HG02798 (cell line): ENCODE results near the gene CIITA.

Experiments
- ATAC-seq: cut with Tn5 transposase; IDR thresholded peaks from one replicate; pipeline ENCODE4 v1.9.1; 2021; ENCODE audit warnings: mild to moderate bottlenecking; ENCODE audit not compliant: unreplicated experiment, poor library complexity

CIITA gene

DNA sequence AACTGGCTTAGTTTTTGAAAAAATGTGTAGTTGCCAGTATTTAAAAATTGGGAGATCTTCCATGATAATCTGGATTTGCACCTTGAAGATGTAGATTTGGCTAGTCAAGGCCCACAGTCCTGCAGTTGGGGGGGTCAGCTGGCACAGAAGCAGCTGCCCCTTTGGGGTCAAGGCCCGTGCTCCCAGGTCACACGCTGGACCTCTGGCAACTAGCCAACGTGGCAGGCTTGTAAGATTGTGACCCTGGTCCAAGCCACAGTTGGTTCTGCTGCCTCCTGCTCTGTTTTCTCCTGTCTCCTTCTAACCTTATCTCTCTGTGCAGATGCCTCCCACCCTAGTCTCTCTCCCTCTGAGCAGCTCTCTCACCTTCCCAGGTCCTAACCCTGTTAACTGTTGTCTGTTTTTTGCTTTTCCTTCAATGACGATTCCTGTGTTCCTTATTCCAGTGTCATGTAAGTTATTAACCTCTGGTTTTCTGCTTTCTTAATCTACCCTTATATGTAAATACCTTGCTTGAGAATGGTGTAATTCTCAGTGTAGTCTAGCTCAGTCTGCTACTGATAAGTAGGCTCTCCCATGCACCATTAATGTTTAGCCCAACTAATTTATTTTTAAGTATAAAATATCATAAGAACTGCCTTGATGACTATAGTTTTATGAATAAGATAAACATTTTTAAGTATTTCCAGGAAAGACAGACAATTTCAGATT lies 95.3 kb downstream of the CIITA start:
- no peak for ATAC-seq

DNA sequence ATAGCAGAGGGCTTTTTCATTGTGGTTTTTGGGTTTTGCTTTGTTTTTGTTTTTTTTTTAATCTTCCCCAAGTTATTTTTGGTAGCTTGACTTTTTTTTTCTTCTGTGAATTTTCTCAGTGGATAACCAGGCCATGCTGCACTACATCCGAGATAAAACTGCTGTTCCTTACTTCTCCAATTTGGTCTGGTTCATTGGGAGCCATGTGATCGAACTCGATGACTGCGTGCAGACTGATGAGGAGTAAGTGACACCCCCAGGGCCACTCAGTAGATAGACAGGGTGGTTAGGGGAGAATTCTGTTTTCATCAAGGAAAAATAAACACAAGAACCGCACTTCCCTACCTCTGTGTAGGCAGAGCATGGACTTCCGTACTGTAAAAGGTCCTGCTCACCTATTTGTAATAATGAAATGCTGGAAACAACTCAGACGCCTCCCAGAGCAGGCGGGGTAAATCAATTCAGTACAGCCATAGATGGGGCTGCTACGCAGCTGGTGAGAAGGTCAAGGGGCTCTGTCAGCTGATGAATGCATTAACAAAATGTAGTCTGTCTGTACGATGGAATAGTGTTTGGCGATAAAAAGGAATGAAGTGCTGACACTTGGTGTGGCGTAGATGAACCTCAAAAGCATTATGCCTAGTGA lies 95.9 kb downstream of the CIITA start:
- no peak for ATAC-seq

DNA sequence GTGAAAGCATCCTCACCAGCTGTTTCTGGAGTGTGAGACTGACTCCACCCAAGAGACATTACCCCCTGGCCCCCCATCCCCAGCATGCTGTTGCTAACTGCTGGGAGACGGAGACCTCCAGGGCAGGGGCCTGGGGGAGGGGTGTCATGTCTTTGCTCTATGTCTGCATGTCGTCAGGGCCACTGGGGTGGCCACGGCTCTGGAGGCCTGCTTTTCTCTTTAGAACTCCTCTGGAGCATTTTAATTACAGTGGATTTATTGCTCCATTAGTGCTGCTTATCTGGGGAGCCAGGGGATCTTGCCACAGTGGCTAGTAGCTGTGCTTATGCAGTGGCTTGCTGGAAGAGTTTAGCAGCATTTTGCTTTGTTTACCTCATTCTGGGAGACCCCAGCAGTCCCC lies 99.6 kb downstream of the CIITA start:
- no peak for ATAC-seq

DNA sequence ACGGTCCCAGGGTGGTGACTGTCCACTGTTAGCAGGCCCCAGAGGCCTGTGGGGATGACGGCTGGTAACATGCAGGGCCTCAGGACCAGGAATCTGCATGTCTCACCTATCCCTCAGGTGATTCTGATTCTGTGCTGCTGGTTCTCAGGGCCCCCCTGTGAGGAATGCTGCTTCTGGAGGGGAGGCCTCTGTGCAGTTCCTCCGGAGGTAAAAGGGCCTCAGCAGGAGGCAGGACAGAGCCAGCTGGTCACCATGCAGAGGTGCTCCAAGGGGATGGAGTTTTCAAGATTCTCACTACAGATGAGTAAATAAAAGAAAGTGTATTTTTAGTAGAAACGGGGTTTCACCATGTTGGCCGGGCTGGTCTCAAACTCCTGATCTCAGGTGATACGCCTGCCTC lies 101.1 kb downstream of the CIITA start:
- no peak for ATAC-seq

DNA sequence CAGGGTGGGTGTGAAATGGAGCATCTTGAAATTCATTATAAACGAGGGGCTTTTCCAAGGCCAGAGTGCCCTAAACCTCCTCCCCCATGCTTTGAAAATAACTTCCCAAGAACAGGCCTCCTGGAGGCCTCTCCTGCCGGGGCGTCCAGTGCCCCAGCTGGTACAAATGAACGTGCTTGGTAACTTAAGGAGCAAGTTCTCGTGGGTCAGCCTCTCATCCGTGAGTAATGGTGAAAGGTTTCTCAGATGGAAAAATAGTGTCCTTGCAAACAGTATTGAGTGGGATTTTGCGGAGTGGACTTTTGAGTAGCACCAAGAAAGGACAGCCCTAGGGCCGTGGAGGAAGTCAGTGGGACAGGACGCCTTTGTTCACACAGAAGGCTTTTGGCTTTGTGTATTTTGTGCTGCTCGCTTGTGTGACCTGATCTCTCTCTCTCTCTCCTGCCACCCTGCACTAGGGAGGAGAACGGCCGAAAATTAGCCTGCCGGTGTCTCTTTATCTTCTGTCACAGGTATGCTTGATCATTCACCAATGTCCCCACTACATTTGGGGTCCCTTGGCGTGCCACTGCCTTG lies 102.0 kb downstream of the CIITA start:
- ATAC-seq: no peak

DNA sequence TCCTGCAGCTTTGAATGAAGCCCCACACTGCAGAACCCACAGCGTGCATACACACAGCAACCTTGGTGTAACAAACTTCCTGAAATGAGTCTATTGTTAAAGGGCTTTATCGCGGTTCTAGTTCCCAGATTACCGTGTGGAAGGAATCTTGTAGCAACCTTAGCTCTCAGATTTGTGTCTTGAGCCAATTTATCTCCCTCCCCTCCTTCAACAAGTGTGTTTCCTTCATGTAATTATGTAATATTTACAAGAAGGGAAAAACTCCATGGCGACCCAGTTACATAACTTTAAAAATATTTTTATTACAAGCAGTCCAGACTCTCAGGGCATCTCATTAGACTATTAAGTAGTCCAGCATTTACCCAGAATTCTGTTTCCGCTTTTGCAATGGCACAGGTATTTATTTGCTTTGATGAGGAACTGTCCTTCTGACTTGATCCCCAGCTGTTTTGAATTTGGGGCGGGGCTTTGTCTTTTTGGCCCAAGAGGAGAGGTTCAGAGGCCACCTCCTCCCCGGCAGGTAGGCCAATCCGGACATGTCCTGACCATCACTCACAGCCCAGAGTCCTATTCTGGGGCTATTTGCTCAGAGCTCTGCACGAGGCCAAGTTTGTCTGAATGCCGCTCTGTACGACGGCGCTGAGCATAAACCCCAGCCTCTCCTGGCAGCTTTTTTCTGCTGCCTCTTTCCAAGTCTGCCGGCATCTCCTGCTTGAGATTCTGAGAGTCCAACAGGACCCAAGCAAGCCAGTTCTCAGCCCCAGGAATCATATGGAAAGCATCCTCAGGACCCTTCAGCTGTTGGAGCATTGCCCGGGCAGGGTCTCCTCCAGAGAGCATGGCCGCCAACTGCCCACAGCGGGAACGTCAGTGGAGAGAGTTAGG lies 103.0 kb downstream of the CIITA start:
- ATAC-seq: no peak

DNA sequence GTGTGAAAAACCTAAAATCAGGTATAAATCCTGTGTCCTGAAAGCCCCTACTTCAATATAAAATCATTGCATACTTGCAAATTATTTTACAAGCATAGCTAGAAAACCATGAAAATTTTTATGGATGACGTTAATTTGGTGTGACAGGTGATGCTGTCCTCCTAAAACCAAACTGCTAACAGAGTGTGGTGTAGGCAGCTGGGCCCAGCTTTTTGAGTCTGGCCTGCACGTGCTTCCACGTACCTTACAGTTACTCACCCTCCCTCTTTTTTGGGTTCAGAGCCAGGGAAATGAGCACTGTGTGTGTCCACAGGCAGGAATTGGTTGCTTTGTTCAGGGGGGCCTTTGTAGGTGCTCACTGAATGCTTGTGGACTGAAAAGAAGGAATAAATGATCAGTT lies 103.8 kb downstream of the CIITA start:
- ATAC-seq: no peak

DNA sequence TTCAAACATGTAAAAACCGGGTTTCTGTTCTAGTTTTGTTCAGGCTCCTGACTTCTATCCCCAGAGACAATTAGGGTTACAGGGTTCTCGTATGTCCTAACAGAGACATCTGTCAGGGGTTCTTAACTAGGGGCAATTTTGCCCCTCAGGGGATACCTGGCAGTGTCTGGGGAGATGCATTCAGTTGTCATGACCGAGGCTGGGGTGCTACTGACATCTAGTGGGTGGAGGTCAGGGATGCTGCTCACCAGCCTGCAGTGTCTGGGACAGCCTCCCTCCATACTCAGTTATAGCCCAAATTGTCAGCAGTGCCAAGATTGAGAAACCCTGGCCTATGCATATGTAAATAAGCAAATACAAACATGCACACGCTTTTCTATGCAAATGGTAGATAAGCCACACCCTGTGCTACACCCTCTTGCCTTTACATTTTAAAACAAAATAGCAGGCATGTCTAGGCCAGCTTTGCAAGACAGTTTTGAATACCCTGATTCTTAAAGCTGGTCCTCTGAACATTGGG lies 104.8 kb downstream of the CIITA start:
- ATAC-seq: peak; percentile 82

DNA sequence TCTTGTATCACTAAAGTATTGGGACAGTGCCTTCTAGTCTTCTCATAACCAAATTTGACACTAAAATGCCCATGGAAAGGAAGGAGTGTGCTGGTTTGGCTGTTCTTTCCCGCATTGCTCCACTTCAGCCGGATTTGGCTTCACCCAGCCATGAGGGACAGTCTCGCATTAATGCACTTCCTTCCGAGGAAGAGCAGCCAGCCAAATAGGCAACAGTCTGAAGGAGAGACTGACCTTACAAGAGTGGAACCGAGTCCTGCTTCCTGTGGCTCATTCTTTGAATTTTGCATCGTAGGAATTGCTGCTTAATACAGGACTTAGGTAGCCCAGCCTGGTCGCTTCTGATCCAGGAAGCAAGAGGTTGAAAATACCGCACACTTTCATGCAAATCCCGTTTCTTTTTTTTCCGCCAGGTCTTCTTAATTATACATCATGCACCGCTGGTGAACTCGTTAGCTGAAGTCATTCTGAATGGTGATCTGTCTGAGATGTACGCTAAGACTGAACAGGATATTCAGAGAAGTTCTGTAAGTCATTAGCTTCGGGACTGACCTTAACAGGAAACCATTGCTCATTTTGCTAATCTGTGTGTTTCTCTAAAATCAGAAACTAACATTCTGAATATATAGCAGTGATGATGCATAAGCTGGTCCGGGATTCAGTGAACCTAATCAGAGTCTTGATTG lies 105.6 kb downstream of the CIITA start:
- peak; percentile 32 for ATAC-seq

DNA sequence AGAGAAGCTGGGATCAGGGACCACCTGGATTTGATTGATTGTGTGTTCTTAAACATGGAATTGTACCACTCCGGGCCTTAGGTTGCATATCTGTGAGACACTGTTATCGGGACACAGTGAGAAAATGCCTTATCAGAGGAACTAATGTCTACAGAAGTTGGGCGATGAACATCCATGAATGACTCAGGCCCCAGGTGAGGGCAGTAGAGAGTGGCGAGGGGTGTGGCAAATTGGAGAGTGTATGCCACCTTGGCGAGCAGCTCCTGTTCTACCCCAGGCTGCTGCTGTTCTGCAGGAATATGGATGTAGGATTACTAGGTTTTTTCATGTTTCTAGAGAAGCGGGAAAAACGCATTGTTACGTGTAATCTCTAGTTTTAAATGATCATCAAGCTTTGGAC lies 106.2 kb downstream of the CIITA start:
- no peak for ATAC-seq

DNA sequence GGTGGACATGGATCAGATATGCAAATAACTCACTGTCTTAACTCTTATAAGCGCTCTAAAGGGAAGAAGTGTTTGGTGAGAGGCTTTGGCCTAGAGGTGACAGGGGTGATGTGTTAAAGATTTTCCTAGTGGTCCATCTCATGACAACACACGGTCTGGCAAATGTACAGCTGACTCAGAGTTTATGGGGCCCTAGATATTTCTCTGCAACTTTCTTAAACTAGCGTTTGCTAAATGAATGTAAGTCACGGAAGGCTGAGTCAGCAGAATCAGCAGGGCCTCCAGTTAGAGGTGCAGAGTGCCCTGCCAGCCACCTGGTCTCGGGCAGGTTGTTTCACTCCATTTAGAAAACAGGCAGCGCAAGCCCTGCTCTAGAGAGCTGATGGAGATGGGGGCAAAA lies 107.5 kb downstream of the CIITA start:
- ATAC-seq: no peak
